ENCODE measurements around the gene MBTPS1. TPM values are rescaled to one million over a fixed set of nuclear protein-coding genes. Genes with fewer than 3 reads are reported as not detected.

The MBTPS1 gene
- total RNA-seq, 1 donor from 2014 or later, result 136 TPM

GRCh38 chr16:84093120-84093878, 23.4 kb downstream of the MBTPS1 start:
- Mint-ChIP-seq H3K4me1 (ENCODE audit: unreplicated experiment) (no peaks in the 10 kb centered on the region), H3K4me3 (ENCODE audit: unreplicated experiment) (no peak overlapping the region), H3K27ac (ENCODE audit: unreplicated experiment) (no peak overlapping the region), H3K36me3 (ENCODE audit: unreplicated experiment) (peaks cover 65% of the 10 kb centered on the region), H3K27me3 (ENCODE audit: unreplicated experiment) (no peaks in the 10 kb centered on the region), H3K9me3 (ENCODE audit: unreplicated experiment) (no peaks in the 10 kb centered on the region)
- peak; percentile 57 for DNase-seq (ENCODE audit: extremely low spot score, unreplicated experiment)
- TF ChIP-seq, protein P1, sequence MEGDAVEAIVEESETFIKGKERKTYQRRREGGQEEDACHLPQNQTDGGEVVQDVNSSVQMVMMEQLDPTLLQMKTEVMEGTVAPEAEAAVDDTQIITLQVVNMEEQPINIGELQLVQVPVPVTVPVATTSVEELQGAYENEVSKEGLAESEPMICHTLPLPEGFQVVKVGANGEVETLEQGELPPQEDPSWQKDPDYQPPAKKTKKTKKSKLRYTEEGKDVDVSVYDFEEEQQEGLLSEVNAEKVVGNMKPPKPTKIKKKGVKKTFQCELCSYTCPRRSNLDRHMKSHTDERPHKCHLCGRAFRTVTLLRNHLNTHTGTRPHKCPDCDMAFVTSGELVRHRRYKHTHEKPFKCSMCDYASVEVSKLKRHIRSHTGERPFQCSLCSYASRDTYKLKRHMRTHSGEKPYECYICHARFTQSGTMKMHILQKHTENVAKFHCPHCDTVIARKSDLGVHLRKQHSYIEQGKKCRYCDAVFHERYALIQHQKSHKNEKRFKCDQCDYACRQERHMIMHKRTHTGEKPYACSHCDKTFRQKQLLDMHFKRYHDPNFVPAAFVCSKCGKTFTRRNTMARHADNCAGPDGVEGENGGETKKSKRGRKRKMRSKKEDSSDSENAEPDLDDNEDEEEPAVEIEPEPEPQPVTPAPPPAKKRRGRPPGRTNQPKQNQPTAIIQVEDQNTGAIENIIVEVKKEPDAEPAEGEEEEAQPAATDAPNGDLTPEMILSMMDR (IDR thresholded peaks at IDR 0.05), result no peak

DNA sequence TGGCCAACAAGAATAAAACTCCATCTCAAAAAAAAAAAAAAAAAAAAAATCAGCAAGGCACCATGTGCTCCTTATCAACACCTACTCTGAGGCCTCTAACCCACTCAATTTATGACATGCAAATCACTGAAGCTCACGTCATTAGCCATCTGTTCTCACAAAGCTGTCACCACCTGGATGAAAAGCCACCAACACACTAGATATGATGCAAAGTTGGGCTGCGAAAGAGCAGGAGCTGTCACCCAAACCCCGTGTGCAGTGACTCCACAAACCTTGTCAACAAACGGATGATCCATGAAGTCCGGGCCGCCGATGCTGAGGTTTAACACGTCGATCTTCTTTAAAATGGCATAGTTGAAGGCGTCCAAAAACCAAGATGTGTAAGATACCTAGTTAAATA, 25.3 kb downstream of the MBTPS1 start:
- DNase-seq (ENCODE audit: extremely low spot score, unreplicated experiment), result no peak
- peaks cover 65% of the 10 kb centered on the region for H3K36me3 Mint-ChIP-seq (ENCODE audit: unreplicated experiment)
- H3K27ac Mint-ChIP-seq (ENCODE audit: unreplicated experiment), result no peak overlapping the region
- H3K4me1 Mint-ChIP-seq (ENCODE audit: unreplicated experiment), result no peaks in the 10 kb centered on the region
- TF ChIP-seq, protein P1 (IDR thresholded peaks at IDR 0.05), result no peak
- no peak overlapping the region for H3K4me3 Mint-ChIP-seq (ENCODE audit: unreplicated experiment)
- no peaks in the 10 kb centered on the region for H3K9me3 Mint-ChIP-seq (ENCODE audit: unreplicated experiment)
- no peaks in the 10 kb centered on the region for H3K27me3 Mint-ChIP-seq (ENCODE audit: unreplicated experiment)

GRCh38 chr16:84090211-84090610, 26.5 kb downstream of the MBTPS1 start:
- Mint-ChIP-seq H3K36me3 (ENCODE audit: unreplicated experiment) (peaks cover 61% of the 10 kb centered on the region), H3K27me3 (ENCODE audit: unreplicated experiment) (no peaks in the 10 kb centered on the region), H3K27ac (ENCODE audit: unreplicated experiment) (no peak overlapping the region), H3K9me3 (ENCODE audit: unreplicated experiment) (no peaks in the 10 kb centered on the region), H3K4me3 (ENCODE audit: unreplicated experiment) (no peak overlapping the region), H3K4me1 (ENCODE audit: unreplicated experiment) (no peaks in the 10 kb centered on the region)
- DNase-seq (ENCODE audit: extremely low spot score, unreplicated experiment), result peak; percentile 49
- TF ChIP-seq, protein P1 (IDR thresholded peaks at IDR 0.05), result no peak

DNA sequence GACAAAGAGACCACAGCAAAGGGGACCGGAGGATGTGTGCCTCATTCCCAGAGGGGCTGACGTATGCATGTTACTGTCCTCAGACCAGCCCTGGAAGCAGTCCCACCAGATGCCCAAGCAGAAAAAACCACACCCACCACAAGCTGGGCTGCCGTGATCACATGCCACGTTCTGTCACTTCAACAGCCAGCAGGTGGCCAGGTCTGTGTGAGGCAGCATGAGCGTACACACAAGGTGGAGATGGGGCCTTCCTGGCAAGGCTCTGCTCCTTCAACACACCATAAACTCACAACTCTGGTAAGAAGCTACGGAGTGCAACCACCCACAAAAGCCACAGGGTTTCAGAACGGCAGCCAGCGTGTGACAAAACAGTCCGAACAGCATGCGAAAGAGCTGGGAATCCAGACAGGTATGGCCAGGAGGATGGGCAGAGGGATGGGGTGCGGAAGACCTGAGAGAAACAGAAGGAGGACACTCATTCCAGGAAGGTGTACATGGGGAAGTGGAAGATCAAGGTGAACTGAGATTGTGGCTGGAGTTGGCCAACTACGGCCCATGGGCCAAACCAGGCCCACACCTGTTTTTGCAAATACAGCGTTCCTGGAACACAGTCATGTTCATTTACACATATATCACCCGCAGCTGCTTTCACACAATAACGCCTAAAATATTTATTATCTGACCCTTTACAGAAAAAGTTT, 27.9 kb downstream of the MBTPS1 start:
- H3K36me3 Mint-ChIP-seq (ENCODE audit: unreplicated experiment), result peaks cover 54% of the 10 kb centered on the region
- peak; percentile 44 for DNase-seq (ENCODE audit: extremely low spot score, unreplicated experiment)
- TF ChIP-seq, protein P1 (IDR thresholded peaks at IDR 0.05), result no peak
- H3K27me3 Mint-ChIP-seq (ENCODE audit: unreplicated experiment), result no peaks in the 10 kb centered on the region
- H3K27ac Mint-ChIP-seq (ENCODE audit: unreplicated experiment), result no peak overlapping the region
- no peak overlapping the region for H3K4me3 Mint-ChIP-seq (ENCODE audit: unreplicated experiment)
- no peaks in the 10 kb centered on the region for H3K9me3 Mint-ChIP-seq (ENCODE audit: unreplicated experiment)
- H3K4me1 Mint-ChIP-seq (ENCODE audit: unreplicated experiment), result no peaks in the 10 kb centered on the region

DNA sequence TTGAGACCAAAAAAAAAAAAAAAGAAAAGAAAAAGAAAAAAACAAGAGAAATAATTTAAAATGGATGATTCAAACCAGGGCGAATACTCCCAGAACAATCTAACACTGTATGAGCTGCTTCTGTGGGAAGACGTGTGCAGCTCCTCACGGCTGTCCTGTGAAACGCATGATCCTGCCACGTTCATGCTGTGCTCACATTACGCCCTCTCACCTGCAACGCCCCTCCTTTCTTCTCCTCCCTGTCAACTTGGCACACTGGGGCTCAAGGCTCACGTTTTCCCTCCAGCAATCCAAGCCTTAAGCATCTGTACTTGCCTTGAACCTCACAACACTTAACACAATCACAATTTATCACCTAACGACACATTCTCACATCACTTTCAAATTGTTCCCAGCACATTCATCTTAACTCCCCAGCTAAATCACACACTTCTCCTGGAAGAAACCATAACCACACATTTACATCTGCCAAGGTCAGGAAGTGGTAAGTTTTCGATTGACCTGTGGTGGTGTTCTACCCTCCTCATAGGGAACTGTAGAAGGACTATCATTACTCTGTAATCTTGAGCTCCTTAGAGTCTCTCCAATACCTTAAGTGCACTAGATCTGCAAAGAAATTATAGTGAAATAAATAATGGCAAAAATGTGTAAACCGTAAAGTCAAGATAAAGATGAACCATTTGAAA, 29.1 kb downstream of the MBTPS1 start:
- TF ChIP-seq, protein P1 (IDR thresholded peaks at IDR 0.05), result no peak
- no peak overlapping the region for H3K4me3 Mint-ChIP-seq (ENCODE audit: unreplicated experiment)
- no peak overlapping the region for H3K27ac Mint-ChIP-seq (ENCODE audit: unreplicated experiment)
- no peaks in the 10 kb centered on the region for H3K27me3 Mint-ChIP-seq (ENCODE audit: unreplicated experiment)
- no peaks in the 10 kb centered on the region for H3K9me3 Mint-ChIP-seq (ENCODE audit: unreplicated experiment)
- no peaks in the 10 kb centered on the region for H3K4me1 Mint-ChIP-seq (ENCODE audit: unreplicated experiment)
- DNase-seq (ENCODE audit: extremely low spot score, unreplicated experiment), result no peak
- H3K36me3 Mint-ChIP-seq (ENCODE audit: unreplicated experiment), result peaks cover 47% of the 10 kb centered on the region
